ENCODE measurements around the gene GALNT2.

The GALNT2 gene

DNA sequence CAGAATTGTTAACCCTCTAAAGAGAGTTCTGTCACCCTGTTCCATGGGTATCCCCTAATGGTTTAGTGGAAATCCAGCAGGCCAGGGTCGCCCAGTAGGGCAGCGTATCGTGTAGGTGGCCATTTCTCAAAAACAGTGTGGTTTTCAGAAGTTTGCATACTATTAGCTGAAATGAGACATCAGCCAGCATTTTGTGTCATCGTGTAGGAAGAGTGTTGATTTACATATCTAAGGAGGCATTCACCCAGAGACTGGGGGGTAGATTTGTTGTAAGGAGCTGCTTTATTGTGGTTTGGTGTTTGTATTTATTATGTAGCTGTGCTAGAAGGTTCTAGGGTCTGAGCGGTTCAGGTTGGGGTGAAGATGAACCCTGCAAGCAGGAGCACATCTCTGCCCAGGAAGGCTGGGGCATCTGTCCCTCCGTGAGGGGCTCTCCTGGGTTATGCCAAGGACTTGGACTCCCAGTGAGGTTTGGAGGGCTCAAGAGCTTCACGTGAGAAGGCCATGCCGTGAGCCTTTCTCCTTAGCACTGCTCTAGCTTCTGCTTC is 184.7 kb downstream of the GALNT2 start:
- Histone ChIP-seq H3K9me2 (replicated peaks; ENCODE audit: low read depth, low read length) (no peaks in the 10 kb centered on the region), H2AFZ (ENCODE audit: low read length) (no peak overlapping the region), H3K4me2 (ENCODE audit: low read depth, low read length, poor library complexity, severe bottlenecking) (no peak overlapping the region), H3K36me3 (ENCODE audit: insufficient read depth, low read length) (peaks cover 94% of the 10 kb centered on the region), H3K79me2 (ENCODE audit: insufficient read depth, low read length) (peaks cover 34% of the 10 kb centered on the region), H3K4me1 (ENCODE audit: insufficient read depth, low read length, poor library complexity, severe bottlenecking) (peaks cover 25% of the 10 kb centered on the region), H3K4me3 (ENCODE audit: low read length, poor library complexity, severe bottlenecking) (no peak overlapping the region), H3F3A (ENCODE audit: low read depth) (0 out of 2 replicates have a peak, but pooled peaks cover 2% of the 10 kb centered on the region), H3K9me3 (ENCODE audit: insufficient read depth, low read depth, low read length) (no peaks in the 10 kb centered on the region), H3K27me3 (ENCODE audit: insufficient read depth, low read length, poor library complexity, severe bottlenecking) (no peaks in the 10 kb centered on the region), H3K9ac (ENCODE audit: low read depth, low read length, poor library complexity, severe bottlenecking) (no peak overlapping the region), H4K20me1 (ENCODE audit: insufficient read depth, low read length, poor library complexity, severe bottlenecking) (no peaks in the 10 kb centered on the region)
- TF ChIP-seq, protein P1, sequence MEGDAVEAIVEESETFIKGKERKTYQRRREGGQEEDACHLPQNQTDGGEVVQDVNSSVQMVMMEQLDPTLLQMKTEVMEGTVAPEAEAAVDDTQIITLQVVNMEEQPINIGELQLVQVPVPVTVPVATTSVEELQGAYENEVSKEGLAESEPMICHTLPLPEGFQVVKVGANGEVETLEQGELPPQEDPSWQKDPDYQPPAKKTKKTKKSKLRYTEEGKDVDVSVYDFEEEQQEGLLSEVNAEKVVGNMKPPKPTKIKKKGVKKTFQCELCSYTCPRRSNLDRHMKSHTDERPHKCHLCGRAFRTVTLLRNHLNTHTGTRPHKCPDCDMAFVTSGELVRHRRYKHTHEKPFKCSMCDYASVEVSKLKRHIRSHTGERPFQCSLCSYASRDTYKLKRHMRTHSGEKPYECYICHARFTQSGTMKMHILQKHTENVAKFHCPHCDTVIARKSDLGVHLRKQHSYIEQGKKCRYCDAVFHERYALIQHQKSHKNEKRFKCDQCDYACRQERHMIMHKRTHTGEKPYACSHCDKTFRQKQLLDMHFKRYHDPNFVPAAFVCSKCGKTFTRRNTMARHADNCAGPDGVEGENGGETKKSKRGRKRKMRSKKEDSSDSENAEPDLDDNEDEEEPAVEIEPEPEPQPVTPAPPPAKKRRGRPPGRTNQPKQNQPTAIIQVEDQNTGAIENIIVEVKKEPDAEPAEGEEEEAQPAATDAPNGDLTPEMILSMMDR (conservative IDR thresholded peaks at IDR 0.05; ENCODE audit: low read length) = no peak
- TF ChIP-seq EZH2phosphoT487 (IDR thresholded peaks at IDR 0.05; ENCODE audit: borderline replicate concordance) = no peak

DNA sequence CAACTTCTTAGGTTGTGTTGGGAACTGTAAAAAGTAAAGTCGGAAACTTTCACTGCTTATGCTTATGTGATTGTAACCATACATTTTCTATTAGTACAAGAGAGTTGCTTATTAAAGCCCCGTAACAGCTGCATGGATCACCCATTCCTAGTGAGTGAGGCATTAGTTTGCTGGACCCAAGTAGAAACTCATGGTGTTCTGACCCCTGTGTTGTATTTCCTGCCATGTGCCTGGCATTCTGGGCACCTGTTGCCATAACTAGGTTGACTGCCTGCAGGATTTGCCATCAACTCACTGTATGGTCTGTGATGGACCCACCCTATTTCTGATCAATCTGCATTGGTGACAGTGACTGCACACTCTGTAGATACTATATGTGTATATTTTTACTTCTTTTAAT is 186.1 kb downstream of the GALNT2 start:
- Histone ChIP-seq H2AFZ (ENCODE audit: low read length) (no peak overlapping the region), H3K9me2 (replicated peaks; ENCODE audit: low read depth, low read length) (no peaks in the 10 kb centered on the region), H3K9me3 (ENCODE audit: insufficient read depth, low read depth, low read length) (no peaks in the 10 kb centered on the region), H3F3A (ENCODE audit: low read depth) (no peaks in the 10 kb centered on the region), H3K4me2 (ENCODE audit: low read depth, low read length, poor library complexity, severe bottlenecking) (no peak overlapping the region), H3K36me3 (ENCODE audit: insufficient read depth, low read length) (peaks cover 94% of the 10 kb centered on the region), H3K4me1 (ENCODE audit: insufficient read depth, low read length, poor library complexity, severe bottlenecking) (peaks cover 15% of the 10 kb centered on the region), H3K4me3 (ENCODE audit: low read length, poor library complexity, severe bottlenecking) (no peak overlapping the region), H3K79me2 (ENCODE audit: insufficient read depth, low read length) (peaks cover 34% of the 10 kb centered on the region), H3K27me3 (ENCODE audit: insufficient read depth, low read length, poor library complexity, severe bottlenecking) (no peaks in the 10 kb centered on the region), H3K9ac (ENCODE audit: low read depth, low read length, poor library complexity, severe bottlenecking) (no peak overlapping the region), H4K20me1 (ENCODE audit: insufficient read depth, low read length, poor library complexity, severe bottlenecking) (no peaks in the 10 kb centered on the region)
- TF ChIP-seq, protein P1 (conservative IDR thresholded peaks at IDR 0.05; ENCODE audit: low read length) = no peak
- no peak for TF ChIP-seq EZH2phosphoT487 (IDR thresholded peaks at IDR 0.05; ENCODE audit: borderline replicate concordance)

DNA sequence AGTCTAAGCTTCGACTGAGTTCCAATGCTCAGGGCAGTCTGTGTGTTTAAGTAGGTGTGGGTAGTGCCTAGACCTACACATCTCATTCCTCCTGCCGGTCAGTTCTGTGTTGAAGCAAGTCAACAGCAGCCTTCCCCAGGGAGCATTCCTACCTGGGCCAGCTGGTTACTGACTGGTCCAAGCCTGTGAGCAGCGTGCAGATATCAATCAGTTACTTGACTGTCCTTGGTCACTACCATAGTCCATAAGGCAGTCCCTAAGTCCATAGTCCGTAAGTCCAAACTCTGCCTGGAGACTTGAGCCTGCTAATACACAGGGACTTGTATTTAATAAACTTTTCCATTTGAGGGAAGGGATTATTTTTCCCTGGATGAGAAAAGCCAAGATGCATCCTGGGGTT is 187.2 kb downstream of the GALNT2 start:
- H3K9me2 ChIP-seq (replicated peaks; ENCODE audit: low read depth, low read length) = no peaks in the 10 kb centered on the region
- H3K9me3 ChIP-seq (ENCODE audit: insufficient read depth, low read depth, low read length) = no peaks in the 10 kb centered on the region
- TF ChIP-seq, protein P1 (conservative IDR thresholded peaks at IDR 0.05; ENCODE audit: low read length) = no peak
- no peak for TF ChIP-seq EZH2phosphoT487 (IDR thresholded peaks at IDR 0.05; ENCODE audit: borderline replicate concordance)
- H3K79me2 ChIP-seq (ENCODE audit: insufficient read depth, low read length) = peaks cover 34% of the 10 kb centered on the region
- H3F3A ChIP-seq (ENCODE audit: low read depth) = no peaks in the 10 kb centered on the region
- no peaks in the 10 kb centered on the region for H4K20me1 ChIP-seq (ENCODE audit: insufficient read depth, low read length, poor library complexity, severe bottlenecking)
- H3K9ac ChIP-seq (ENCODE audit: low read depth, low read length, poor library complexity, severe bottlenecking) = no peak overlapping the region
- H2AFZ ChIP-seq (ENCODE audit: low read length) = no peak overlapping the region
- H3K27me3 ChIP-seq (ENCODE audit: insufficient read depth, low read length, poor library complexity, severe bottlenecking) = no peaks in the 10 kb centered on the region
- H3K4me1 ChIP-seq (ENCODE audit: insufficient read depth, low read length, poor library complexity, severe bottlenecking) = peaks cover 9% of the 10 kb centered on the region
- H3K4me2 ChIP-seq (ENCODE audit: low read depth, low read length, poor library complexity, severe bottlenecking) = no peak overlapping the region
- no peak overlapping the region for H3K4me3 ChIP-seq (ENCODE audit: low read length, poor library complexity, severe bottlenecking)
- peaks cover 94% of the 10 kb centered on the region for H3K36me3 ChIP-seq (ENCODE audit: insufficient read depth, low read length)
